H9 (cell line): Measurements from ENCODE around the gene KRT74. TPM values are rescaled to one million over a fixed set of nuclear protein-coding genes. Genes with fewer than 3 reads are reported as not detected.

Source experiments
- DNase-seq: peaks from one replicate; pipeline ENCODE4 v3.0.0-alpha.2; 2017
- H2AFZ ChIP-seq: one replicate; pipeline ENCODE4 v1.6.1; 2013; ENCODE audit warnings: mild to moderate bottlenecking, low read length, control low read depth, moderate library complexity
- H2AK5ac ChIP-seq: 2 replicates; pipeline ENCODE4 v1.6.1; 2013; ENCODE audit warnings: low read length, control low read depth, mixed read lengths; ENCODE audit not compliant: insufficient read length
- H2BK120ac ChIP-seq: one replicate; pipeline ENCODE4 v1.6.1; 2013; ENCODE audit warnings: low read depth, mild to moderate bottlenecking, low read length, control low read depth, inconsistent platforms; ENCODE audit not compliant: poor library complexity, severe bottlenecking
- H2BK12ac ChIP-seq: 2 replicates; pipeline ENCODE4 v1.6.1; 2013; ENCODE audit warnings: low read length, control low read depth, mixed read lengths, low read depth; ENCODE audit not compliant: insufficient read length
- H2BK15ac ChIP-seq: 2 replicates; pipeline ENCODE4 v1.6.1; 2013; ENCODE audit warnings: low read depth, low read length, control low read depth
- H2BK20ac ChIP-seq: one replicate; pipeline ENCODE4 v1.6.1; 2013; ENCODE audit warnings: low read depth, mild to moderate bottlenecking, low read length, control low read depth, inconsistent platforms; ENCODE audit not compliant: poor library complexity, severe bottlenecking
- H2BK5ac ChIP-seq: 2 replicates; pipeline ENCODE4 v1.6.1; 2013; ENCODE audit warnings: low read length, control low read depth, mixed read lengths; ENCODE audit not compliant: insufficient read length
- H3K14ac ChIP-seq: 2 replicates; pipeline ENCODE4 v1.6.1; 2013; ENCODE audit warnings: low read length, control low read depth; ENCODE audit not compliant: insufficient read depth
- H3K18ac ChIP-seq: 2 replicates; pipeline ENCODE4 v1.6.1; 2013; ENCODE audit warnings: low read depth, mild to moderate bottlenecking, mixed read lengths, low read length, control low read depth; ENCODE audit not compliant: insufficient read length
- H3K23ac ChIP-seq: 2 replicates; pipeline ENCODE4 v1.6.1; 2013; ENCODE audit warnings: low read length, control low read depth, mixed read lengths, low read depth; ENCODE audit not compliant: insufficient read length
- H3K23me2 ChIP-seq: 2 replicates; pipeline ENCODE4 v1.6.1; 2013; ENCODE audit warnings: low read depth, mild to moderate bottlenecking, mixed read lengths, low read length, control low read depth; ENCODE audit not compliant: insufficient read length, poor library complexity, severe bottlenecking
- H3K27ac ChIP-seq: 2 replicates; pipeline ENCODE4 v1.5.1; 2013; ENCODE audit warnings: low read length, control low read depth, mixed read lengths, low read depth; ENCODE audit not compliant: insufficient read length
- H3K27me3 ChIP-seq: 2 replicates; pipeline ENCODE4 v1.6.1; 2013; ENCODE audit warnings: low read length, control low read depth, inconsistent platforms; ENCODE audit not compliant: insufficient read depth
- H3K4ac ChIP-seq: 2 replicates; pipeline ENCODE4 v1.6.1; 2013; ENCODE audit warnings: low read depth, mild to moderate bottlenecking, control low read depth, inconsistent platforms, low read length, moderate library complexity
- H3K4me1 ChIP-seq: 2 replicates; pipeline ENCODE4 v1.6.1; 2013; ENCODE audit warnings: low read length, control low read depth, inconsistent platforms; ENCODE audit not compliant: insufficient read depth
- H3K4me2 ChIP-seq: 2 replicates; pipeline ENCODE4 v1.6.1; 2013; ENCODE audit warnings: low read length, control low read depth, mixed read lengths; ENCODE audit not compliant: insufficient read length, insufficient read depth
- H3K56ac ChIP-seq: 2 replicates; pipeline ENCODE4 v1.6.1; 2013; ENCODE audit warnings: low read depth, mild to moderate bottlenecking, mixed read lengths, low read length, control low read depth; ENCODE audit not compliant: insufficient read length
- H3K79me1 ChIP-seq: 2 replicates; pipeline ENCODE4 v1.6.1; 2013; ENCODE audit warnings: low read depth, mild to moderate bottlenecking, moderate library complexity, low read length, control low read depth, inconsistent platforms; ENCODE audit not compliant: insufficient read depth, poor library complexity, severe bottlenecking
- H3K79me2 ChIP-seq: 2 replicates; pipeline ENCODE4 v1.6.1; 2013; ENCODE audit warnings: low read length, control low read depth, inconsistent platforms; ENCODE audit not compliant: insufficient read depth
- H3K9ac ChIP-seq: 2 replicates; pipeline ENCODE4 v1.6.1; 2013; ENCODE audit warnings: low read length, control low read depth, mixed read lengths; ENCODE audit not compliant: insufficient read length; ENCODE audit errors: extremely low read depth
- H3K9me3 ChIP-seq: one replicate; pipeline ENCODE4 v1.6.1; 2013; ENCODE audit warnings: low read depth, low read length, inconsistent platforms; ENCODE audit not compliant: control insufficient read depth
- H3T11ph ChIP-seq: one replicate; pipeline ENCODE4 v1.6.1; 2013; ENCODE audit warnings: mild to moderate bottlenecking, low read length, control low read depth, inconsistent platforms
- H4K20me1 ChIP-seq: one replicate; pipeline ENCODE4 v1.6.1; 2013; ENCODE audit not compliant: control insufficient read depth, insufficient read length, insufficient read depth
- H4K5ac ChIP-seq: 2 replicates; pipeline ENCODE4 v1.6.1; 2013; ENCODE audit warnings: low read depth, mild to moderate bottlenecking, mixed read lengths, low read length, control low read depth; ENCODE audit not compliant: insufficient read length
- H4K8ac ChIP-seq: replicated peaks from 2 replicates; pipeline ENCODE4 v1.6.1; 2013; ENCODE audit warnings: low read length, control low read depth, mixed read lengths, low read depth; ENCODE audit not compliant: insufficient read length
- H4K91ac ChIP-seq: 2 replicates; pipeline ENCODE4 v1.6.1; 2013; ENCODE audit warnings: low read depth, mild to moderate bottlenecking, moderate library complexity, mixed read lengths, low read length, control low read depth; ENCODE audit not compliant: insufficient read length
- H3K27ac Mint-ChIP-seq, 3 experiments: 2 replicates in 2 of 3; 3 replicates in 1 of 3; pipeline ENCODE4 v1.8.0; 2020 to 2021; ENCODE audit warnings: mixed read lengths in 3 of 3, mild to moderate bottlenecking in 1 of 3, moderate library complexity in 1 of 3
- H3K27me3 Mint-ChIP-seq: 2 replicates; pipeline ENCODE4 v1.8.0; 2021; ENCODE audit warnings: low read depth, mild to moderate bottlenecking, moderate library complexity, mixed read lengths
- H3K36me3 Mint-ChIP-seq, 3 experiments: 2 replicates in 2 of 3; 3 replicates in 1 of 3; pipeline ENCODE4 v1.8.0; 2020 to 2021; ENCODE audit warnings: low read depth in 3 of 3, mixed read lengths in 3 of 3; ENCODE audit not compliant: insufficient read depth in 1 of 3
- H3K4me1 Mint-ChIP-seq, 2 experiments: 2 replicates each; pipeline ENCODE4 v1.8.0; 2020; ENCODE audit warnings: mixed read lengths in 2 of 2
- H3K4me3 Mint-ChIP-seq, 2 experiments: 2 replicates in 1 of 2; 3 replicates in 1 of 2; pipeline ENCODE4 v1.8.0; 2020 to 2021; ENCODE audit warnings: mild to moderate bottlenecking in 2 of 2, mixed read lengths in 2 of 2, moderate library complexity in 1 of 2
- H3K9me3 Mint-ChIP-seq, 2 experiments: 2 replicates in 1 of 2; 3 replicates in 1 of 2; pipeline ENCODE4 v1.8.0; 2020; ENCODE audit warnings: mild to moderate bottlenecking in 2 of 2, mixed read lengths in 2 of 2, moderate library complexity in 1 of 2
- CTCF ChIP-seq: fragments of 200-600 bp; sonication (generic); conservative IDR thresholded peaks from 3 replicates; pipeline ENCODE4 v1.8.0; 2021; ENCODE audit warnings: antibody characterized with exemption, mild to moderate bottlenecking
- WGBS: extraction: QIAGEN DNeasy Blood & Tissue Kit; methylation state at CpG from one replicate; pipeline ENCODE4 v1.1.7; 2013; ENCODE audit warnings: missing lambda C conversion rate, low lambda C conversion rate, mixed read lengths; ENCODE audit not compliant: insufficient read length; ENCODE audit errors: extremely low coverage; 5-methylcytosine and 5-hydroxymethylcytosine counted together
- total RNA-seq: library from RNA; stranded (reverse); gene quantifications from 2 replicates; pipeline ENCODE4 v1.2.1, GENCODE V29; 2021

Gene KRT74
- total RNA-seq, 1 experiment from 2014 or later, result not detected

GRCh38 chr12:52528641-52529143 is 45.0 kb downstream of the KRT74 start:
- Histone ChIP-seq H2BK15ac (no peak overlapping the region), H3T11ph (no peak overlapping the region), H2BK120ac (no peak overlapping the region), H3K23me2 (no peaks in the 10 kb centered on the region), H2AK5ac (no peak overlapping the region), H3K18ac (no peak overlapping the region), H2BK5ac (no peak overlapping the region), H2BK20ac (no peak overlapping the region), H3K79me2 (no peaks in the 10 kb centered on the region), H3K9ac (no peak overlapping the region), H4K5ac (no peak overlapping the region), H4K91ac (no peak overlapping the region), H3K4me2 (no peak overlapping the region), H4K8ac (no peak overlapping the region), H3K79me1 (no peaks in the 10 kb centered on the region), H4K20me1 (no peaks in the 10 kb centered on the region), H2AFZ (no peak overlapping the region), H3K4me1 (no peaks in the 10 kb centered on the region), H3K56ac (no peak overlapping the region), H3K23ac (no peak overlapping the region), H3K14ac (no peak overlapping the region; the same call in 1 of the 2 replicates), H3K4ac (no peak overlapping the region), H3K27me3 (no peaks in the 10 kb centered on the region; the same call in 1 of the 2 replicates), H3K9me3 (no peaks in the 10 kb centered on the region), H3K27ac (no peak overlapping the region), H2BK12ac (no peak overlapping the region)
- Mint-ChIP-seq H3K27ac (peak overlapping the region in 1 of 3 experiments; percentile 70; a peak in 1 of 7 replicates), H3K27me3 (peaks cover 8% of the 10 kb centered on the region), H3K36me3 (no peaks in the 10 kb centered on the region), H3K4me1 (no peaks in the 10 kb centered on the region), H3K4me3 (no peak overlapping the region), H3K9me3 (no peaks in the 10 kb centered on the region)
- DNase-seq, result no peak
- TF ChIP-seq CTCF, result no peak
- WGBS, result no CpG with 5 or more reads among the region's 8 CpGs
